Stimulated activated CD8-positive, alpha-beta memory T cell treated with anti-CD3 and anti-CD28 coated beads, Interleukin-4, amount 100 ng/mL, for 48 hours (primary cell): Measurements from ENCODE around the gene RNF227.
"Not testable (repeated sequence)": the region's sequence is repeated elsewhere in the genome, so short reads cannot be mapped to it uniquely, and the experiment has no call there.

Experiments
- DNase-seq: peaks from one replicate; pipeline ENCODE4 v3.0.0-alpha.2; 2020

Gene RNF227

DNA sequence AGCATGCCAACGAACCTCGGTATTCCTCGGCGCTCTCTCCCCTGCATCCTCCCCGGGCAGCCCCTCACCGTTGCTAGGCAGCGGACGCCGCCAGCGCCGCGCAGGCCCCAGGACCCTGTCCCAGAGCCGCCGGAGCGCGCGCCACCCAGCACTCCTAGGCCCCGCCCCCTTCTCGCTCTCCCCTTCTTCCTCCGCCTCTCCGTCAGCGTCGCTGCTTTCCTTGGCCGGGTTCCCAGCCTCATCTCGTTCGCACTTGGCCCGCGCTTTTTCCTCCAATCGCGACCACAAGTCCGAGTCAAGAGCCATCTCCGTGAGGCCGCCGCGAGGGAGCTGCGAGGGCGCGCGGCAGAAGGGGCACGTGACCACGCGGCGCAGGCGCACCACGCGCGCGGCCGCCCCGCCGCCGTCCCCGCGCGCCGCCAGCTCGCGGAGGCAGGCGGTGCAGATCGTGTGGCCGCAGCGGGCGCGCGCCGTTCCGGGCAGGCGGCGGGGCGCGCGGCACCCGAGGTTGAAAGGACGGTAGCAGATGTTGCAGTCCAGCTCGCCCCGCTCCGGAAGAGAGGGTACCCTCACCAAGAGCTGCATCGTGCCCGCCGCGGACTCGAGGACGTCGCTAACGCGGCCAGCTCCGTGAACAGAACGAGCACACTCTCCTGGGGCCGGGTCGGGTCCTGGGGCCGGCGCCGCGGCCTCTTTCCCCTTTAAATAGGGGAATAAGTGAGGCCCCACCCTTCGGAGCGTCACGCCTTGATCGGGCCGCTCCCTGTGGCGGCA, at the start of gene RNF227:
Gene RNF227 (minus strand): TSS at position 679 of the 774 bp plus-strand sequence. CDS start 94 bp downstream, at position 585.
- DNase-seq, result peak; percentile 92

DNA sequence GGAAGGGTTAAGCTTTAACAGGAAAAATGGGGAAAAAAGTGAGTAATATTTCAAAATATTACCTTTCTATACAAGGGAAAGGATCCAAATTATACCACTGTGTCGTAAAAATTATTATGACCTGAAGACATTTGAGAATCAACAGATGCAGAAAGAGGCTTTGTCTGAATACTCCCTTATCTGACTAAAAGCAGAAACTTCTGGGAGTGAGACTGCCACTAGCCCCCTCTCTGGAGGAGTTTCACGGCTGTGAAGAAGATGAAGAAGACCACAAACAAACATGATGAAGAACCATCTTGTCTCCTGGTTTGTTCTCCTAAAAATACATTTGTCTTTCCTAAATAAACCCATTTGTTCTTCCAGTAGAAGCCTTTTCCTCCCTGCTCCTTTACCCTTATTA, 45.3 kb upstream of the RNF227 start:
- DNase-seq, result no peak

DNA sequence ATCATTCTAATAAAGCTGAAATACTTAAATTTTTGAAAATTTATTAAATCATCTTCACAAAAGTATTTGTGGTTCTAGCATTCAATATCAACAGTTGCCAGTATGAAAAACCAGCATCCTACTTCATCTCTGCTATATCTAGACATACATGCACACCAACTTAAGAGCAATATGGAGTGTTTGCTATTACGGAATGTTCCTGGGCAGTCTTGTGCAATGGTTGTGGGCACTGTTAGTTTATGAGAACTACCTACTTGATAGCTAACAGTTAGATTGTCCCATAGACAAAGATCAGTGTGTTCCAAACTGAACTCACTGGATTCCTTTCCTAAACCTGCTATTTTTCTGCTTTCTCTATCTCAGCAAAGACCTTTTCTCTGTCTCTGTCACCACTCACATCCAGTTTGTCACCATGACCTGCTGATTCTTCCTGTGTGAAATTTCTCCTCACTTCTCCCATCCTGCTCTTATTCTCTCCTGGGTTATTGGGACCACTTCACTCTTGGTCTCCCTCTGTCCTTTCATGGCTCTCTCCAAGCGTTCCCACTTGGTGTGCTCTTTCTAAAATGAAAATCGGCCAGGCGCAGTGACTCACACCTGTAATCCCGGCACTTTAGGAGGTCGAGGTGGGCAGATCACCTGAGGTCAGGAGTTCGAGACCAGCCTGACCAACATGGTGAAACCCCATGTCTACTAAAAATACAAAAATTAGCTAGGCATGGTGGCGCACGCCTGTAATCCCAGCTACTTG, 43.6 kb upstream of the RNF227 start:
- no peak for DNase-seq

DNA sequence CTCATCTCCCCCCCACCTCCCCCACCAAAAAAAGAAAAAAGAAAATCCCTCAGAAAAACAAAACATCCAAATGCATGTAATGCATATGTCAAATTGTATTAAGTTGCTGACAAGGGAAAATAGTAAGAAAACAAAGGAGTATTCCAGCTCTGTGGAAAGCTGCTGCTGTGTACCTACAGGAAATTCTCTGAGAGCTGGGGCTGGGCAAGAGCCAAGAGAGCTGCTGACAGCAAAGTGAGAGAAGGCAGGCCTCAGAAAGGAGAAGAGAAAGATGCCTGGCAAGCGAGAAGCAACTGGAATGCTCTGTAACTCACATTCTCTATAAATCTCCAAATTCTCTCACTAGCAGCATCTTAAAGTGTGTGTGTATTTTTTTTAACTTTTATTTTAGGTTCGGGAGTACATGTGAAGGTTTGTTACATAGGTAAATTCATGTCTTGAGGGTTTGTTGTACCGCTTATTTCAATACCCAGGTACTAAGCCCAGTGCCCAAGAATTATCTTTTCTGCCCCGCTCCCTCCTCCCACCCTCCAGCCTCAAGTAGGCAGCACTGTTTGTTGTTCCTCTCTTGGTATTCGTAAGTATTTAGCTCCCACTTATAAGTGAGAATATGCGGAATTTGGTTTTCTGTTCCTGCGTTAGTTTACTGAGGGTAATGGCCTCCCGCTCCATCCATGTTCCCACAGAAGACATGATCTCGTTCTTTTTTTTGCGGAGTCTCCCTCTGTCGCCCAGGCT, 40.3 kb upstream of the RNF227 start:
- no peak for DNase-seq

DNA sequence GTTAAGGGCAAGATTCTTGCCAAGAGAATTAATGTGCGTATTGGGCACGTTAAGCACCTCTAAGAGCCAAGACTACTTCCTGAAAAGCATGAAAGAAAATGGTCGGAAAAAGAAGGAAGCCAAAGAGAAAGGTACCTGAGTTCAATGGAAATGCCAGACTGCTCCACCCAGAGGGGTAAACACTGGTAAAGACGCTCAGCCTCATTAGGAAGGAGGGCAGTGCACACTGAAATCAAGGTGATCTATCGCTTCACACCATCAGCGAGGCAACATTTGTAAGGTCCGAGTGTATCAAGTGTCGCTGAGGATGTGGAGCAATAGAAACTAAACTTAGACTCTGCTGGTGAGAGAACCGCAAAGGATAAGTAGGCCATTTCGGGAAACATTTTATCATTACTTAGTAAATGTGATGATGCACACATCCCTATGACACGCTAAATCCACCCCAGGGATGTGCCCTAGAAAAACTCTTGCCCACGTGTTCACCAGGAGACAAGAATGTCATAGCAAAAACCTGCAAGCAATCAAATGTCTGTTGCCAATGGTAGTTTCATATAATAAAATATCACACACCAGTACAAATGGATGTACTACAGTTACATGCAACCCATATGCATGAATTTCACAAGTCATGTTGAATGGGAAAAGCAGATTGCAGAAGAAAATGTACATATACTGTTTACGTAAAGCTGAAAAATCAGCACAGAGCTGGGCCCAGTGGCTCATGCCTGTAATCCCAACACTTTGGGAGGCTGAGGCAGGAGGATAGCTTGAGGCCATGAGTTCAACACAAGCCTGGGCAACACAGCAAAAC, 39.5 kb upstream of the RNF227 start:
- DNase-seq, result no peak

DNA sequence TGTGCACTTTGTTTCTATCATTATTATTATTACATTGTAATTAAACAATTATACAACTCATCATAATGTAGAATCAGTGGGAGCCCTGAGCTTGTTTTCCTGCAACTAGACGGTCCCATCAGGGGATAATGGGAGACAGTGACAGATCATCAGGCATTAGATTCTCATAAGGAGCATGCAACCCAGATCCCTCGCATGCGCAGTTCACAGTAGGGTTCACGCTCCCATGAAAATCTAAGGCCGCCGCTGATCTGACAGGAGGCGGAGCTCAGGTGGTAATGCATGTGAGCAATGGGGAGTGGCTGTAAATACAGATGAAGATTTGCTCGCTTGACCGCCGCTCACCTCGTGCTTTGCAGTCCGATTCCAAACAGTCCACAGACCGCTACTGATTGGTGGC, 37.2 kb upstream of the RNF227 start:
- DNase-seq, result not testable (repeated sequence)

DNA sequence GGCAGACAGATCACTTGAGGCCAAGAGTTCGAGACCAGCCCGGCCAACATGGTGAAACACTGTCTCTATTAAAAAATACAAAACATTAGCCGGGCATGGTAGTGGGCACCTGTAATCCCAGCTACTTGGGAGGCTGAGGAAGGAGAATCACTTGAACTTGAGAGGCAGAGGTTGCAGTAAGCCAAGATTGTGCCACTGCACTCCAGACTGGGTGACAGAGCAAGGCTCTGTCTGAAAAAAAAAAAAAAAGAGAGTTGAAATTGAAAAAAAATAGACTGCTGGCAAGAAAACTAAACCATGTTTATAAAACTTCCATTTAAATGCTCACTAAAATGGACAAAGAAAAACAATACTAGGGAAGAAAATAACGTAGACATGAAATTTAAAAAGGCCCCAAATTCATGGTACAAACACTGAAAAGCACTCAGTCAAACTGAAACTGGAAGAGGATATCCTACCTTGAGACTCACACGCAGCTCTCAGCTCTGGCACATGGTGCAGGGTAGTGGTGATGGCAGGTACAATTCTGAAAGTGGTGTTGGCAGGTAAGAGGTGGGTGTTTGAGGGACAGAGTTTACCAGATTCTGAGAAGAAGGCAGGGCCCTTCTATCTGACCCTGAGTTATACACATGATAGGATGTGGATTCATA, 35.2 kb upstream of the RNF227 start:
- DNase-seq, result peak; percentile 44

DNA sequence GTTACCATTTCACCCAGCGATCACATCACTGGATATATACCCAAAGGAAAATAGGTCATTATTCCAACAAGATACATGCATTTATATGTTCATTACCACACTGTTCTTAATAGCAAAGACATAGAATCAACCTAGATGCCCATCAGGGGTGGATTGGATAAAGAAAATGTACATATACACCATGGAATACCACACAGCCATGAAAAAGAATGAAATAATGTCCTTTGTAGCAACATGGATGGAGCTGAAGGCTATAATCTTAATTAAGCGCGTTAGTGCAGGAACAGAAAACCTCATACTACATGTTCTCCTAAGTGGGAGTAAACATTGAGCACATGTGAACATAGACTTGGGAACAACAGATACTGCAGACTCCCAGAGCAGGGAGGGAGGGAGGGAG, 34.5 kb upstream of the RNF227 start:
- no peak for DNase-seq

DNA sequence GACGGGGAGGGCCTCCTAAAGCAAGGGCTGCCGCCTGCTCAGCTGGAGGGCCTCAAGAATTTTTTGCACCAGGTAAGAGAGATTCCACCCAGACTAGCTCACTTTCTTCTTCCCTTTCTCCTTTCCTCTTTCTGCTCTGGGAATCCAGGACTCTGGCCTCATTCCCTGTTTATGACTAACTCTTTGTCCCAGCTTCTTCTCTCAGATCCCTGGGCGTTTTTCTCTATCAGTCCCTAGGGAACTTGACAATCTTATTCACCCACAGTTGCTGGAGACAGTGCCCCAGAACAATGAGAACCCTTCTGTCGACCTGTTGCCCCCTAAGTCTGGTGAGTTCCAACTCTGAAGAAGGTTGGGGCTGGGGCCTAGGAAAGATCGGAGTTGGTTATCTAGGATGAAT, 31.6 kb upstream of the RNF227 start:
- DNase-seq, result no peak

DNA sequence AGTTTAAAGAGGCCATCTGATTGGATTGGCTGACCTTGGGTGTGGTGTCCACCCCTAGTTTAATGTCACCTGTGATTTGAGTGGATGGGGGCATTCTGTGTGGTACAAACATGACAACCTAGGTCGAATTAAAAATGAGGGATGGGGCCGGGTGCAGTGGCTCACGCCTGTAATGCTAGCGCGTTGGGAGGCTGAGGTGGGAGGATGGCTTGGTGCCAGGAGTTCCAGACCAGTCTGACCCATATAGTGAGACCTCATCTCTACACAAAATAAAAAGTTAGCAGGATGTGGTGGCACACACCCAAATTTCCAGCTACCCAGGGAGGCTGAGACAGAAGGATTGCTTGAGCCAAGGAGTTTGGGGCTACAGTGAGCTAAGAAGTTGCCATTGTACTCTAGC, 30.4 kb upstream of the RNF227 start:
- no peak for DNase-seq

DNA sequence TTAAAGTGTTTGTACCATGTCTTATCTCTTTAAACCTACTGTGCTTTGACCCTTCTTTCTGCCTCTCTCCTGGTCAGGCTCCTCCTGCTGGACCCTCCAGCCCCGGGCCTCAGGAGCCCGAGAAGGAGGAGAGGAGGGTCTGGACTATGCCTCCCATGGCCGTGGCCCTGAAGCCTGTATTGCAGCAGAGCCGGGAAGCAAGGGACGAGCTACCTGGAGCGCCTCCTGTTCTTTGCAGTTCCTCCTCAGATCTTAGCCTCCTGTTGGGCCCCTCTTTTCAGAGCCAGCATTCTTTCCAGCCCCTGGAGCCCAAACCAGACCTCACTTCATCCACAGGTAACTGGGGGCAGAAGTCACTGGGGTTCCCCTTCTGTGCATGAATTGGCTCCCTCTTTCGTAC, 29.6 kb upstream of the RNF227 start:
- DNase-seq, result no peak

DNA sequence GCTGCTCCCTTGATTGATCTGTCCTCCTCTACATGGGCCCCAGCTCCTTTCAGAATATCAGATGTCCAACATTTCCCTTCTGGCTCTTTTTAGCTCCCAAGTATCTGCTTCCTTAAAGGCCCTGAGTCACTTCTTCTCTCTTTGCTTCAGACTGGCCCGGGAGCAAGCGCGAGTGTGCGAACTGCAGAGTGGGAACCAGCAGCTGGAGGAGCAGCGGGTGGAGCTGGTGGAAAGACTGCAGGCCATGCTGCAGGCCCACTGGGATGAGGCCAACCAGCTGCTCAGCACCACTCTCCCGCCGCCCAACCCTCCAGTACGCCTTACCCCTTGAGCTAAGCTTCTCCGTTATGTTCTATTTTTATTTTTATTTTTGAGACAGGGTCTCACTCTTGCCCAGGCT, 28.2 kb upstream of the RNF227 start:
- no peak for DNase-seq

DNA sequence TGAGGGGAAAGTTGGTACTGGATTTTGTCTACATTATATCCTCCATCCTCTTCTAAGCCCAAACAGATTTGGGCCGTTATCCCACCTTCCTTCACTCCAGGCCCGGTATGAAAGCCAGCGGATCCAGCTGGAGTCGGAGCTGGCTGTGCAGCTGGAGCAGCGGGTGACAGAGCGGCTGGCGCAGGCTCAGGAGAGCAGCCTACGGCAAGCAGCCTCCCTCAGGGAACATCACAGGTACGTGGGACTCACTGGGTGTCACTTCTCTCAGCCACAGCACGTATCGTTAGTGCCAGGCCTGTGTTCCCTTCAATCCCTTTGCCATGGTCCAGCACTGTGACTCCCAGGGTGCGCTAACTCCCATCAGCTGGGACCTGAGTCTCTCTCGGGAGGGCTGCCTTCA, 27.2 kb upstream of the RNF227 start:
- DNase-seq, result no peak

DNA sequence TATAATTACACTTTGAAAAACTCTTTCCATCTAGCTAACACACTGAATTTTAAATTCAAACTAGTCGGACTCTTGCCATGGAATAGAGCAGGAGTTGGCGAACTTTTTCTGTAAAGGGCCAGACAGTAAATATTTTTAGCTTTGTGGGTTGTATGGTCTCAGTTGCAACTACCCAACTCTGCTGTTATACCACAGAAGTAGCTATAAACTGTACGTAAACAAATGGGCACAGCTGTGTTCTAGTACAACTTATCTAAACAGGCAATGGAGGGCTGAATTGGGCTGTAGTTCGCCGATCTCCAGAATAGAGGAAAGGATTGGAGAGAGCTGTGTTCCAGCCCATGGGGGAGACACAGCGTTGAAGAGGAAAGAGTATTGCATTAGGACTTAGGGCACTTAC, 24.7 kb upstream of the RNF227 start:
- DNase-seq, result no peak

DNA sequence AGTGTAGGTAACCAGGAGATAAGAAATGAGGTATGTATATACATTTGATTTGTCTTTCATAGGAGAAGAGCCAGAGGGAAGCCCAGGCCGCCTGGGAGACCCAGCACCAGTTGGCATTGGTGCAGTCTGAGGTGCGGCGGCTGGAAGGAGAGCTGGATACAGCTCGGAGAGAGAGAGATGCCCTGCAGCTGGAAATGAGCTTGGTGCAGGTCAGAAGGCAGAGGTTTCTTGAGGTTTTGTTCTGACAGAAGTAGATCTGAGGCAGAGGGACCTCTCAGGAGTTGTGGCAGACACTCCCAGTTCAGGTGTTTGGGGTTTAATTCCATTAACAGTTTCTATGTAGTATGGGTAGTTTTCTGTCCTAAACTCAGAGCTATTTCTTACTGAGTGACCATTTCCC, 23.9 kb upstream of the RNF227 start:
- no peak for DNase-seq

DNA sequence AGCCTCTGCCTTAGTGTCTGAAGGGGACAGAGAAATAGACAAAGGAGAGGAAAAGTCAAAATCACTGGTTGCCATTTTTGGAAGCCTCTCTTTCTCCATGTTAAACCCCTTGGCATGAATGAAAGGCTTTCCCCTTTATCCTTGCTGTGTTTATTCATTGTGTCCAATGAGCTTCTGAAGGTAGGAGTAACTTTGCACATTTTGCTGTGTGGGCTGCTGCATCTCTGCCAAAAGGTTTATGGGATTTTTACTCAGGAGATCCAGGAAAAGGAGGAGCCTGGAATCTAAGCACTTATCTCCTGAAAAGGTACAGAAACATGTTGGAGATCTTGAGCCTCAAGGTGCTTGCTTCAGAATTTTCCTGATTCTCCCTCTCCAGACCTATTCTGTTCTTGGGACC, 19.8 kb upstream of the RNF227 start:
- DNase-seq, result no peak

DNA sequence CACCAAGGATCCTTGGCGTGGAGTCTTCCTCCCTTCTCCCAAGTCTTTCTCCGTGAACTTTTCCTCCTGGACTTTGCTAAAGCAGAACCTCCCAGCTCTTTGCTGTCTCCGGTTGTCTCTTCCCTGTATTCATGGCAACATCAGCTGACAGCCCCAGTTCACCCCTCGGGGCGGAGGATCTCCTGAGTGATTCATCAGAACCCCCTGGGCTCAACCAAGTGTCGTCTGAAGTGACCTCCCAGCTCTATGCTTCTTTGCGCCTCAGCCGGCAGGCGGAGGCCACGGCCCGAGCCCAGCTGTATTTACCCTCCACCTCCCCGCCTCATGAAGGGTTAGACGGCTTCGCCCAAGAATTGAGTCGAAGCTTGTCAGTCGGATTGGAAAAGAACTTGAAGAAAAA, 16.9 kb upstream of the RNF227 start:
- DNase-seq, result peak; percentile 56

DNA sequence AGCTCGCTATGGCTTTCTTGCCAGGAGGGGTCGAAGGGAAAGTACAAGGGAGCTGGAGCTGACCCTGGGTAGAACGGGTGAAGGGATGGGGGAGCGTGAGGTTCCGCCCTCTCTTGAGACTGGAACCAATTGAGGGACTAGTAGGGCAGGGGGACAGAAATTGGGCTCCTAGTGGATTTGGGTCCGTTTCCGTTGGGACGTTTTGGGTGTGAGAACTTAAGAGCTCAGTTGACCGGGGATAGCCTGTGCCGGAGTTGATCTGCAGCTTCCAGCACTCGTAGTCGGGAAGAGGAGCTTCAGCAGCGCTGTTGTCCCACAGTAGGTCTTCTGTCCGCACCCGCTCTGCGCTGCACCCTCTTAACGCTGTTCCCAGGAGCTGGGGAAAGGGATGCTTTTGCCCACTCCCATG, 16.4 kb upstream of the RNF227 start:
- DNase-seq, result peak; percentile 54

DNA sequence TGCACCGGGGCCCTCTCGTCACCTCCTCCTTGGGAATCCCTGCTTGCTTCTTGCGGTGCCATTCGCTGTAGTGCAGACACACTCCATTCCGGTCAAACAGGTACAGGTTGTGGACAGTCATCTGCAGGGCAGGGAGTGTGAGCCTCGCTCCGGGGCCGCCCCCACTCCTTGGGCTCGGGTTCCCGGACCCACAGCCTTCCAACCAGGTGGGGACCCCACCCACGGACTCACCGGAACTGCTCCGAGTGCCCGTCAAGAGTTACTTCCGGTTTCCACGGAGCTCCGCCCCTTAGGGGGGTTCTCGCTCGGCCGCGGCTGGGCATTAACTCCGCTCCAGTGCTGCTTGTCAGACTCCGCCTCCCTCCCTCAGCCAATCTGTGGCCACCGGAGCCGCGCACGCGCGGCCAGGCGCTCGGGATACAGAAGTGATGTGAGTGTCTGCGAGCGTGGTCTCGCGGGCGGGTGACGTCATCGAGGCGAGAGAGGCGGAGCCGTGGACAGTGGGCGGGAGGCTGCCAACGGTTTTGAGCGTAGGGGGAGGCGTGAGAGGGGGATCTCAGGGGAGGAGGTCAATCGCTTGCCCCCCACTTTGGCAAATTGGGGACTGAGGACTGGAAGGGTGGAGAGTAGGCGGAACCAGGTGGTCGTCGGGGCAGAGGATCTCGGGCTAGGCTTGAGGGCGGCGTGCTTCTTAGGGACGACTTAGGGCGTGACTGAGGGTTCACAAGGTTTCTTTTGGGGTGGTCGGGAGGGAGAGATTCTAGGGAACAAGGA, 15.8 kb upstream of the RNF227 start, which contains the start of the genes CNTROB and TRAPPC1:
Gene CNTROB (plus strand): TSS at position 498 of the 774 bp plus-strand sequence. CDS start 874 bp downstream, outside the sequence.
Gene TRAPPC1 (minus strand): TSS at position 238 of the 774 bp plus-strand sequence. CDS start 117 bp downstream, at position 121.
- peak; percentile 100 for DNase-seq

DNA sequence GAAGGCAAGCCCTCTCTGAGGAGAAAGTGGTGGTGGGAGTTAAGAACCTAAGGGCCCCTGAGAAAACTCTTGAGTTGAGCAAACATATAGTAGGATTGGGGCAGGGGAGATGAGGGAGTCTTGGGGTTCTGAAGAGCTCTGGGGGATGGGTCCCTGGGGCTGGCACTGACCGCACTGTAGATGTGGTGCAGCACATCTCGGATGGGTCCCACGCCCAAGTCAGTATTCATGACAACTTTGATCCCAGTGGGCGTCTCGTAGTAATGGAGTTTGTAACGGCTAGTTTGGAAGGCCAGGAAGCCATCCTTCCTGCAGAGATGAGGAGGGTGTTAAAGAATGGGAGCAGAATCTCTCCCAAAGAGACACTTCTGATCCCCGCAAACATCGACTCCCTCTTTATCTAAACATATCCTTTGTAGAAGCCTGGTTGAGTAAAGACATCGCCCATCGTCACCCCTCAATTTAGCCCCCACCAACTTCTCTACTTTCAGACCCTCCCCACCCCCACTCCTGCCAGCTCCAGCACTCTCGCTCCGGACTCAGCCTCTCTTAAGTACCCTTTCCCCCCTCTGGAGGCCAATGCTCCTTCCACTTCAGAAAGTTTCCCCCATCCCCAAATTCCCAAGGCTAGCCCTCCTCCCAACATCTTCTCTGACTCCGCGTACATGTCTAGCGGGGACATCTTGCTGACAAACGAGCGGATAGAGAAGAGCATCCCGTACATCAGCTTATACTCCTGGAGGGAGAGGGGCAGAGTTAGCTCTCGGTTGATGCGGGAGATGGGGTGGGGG, 14.9 kb upstream of the RNF227 start:
- DNase-seq, result no peak
